VCaP (cell line): ENCODE measurements around the gene SLC6A16.
A peak's percentile ranks its signal among the peaks of the same experiment; 100 is the strongest.
"Not testable (repeated sequence)": the region's sequence is repeated elsewhere in the genome, so short reads cannot be mapped to it uniquely, and the experiment has no call there.

Experiments used
- H3K27ac ChIP-seq: fragments of 450-650 bp; 2 replicates; pipeline ENCODE4 v1.5.1; 2017
- CTCF ChIP-seq: fragments of 450-650 bp; conservative IDR thresholded peaks from 2 replicates; pipeline ENCODE4 v1.5.1; 2017; ENCODE audit warnings: mild to moderate bottlenecking, moderate library complexity

The SLC6A16 gene

GRCh38 chr19:49287141-49287770 lies 37.7 kb downstream of the SLC6A16 start:
- no peak for TF ChIP-seq CTCF
- no peak overlapping the region for H3K27ac ChIP-seq

DNA sequence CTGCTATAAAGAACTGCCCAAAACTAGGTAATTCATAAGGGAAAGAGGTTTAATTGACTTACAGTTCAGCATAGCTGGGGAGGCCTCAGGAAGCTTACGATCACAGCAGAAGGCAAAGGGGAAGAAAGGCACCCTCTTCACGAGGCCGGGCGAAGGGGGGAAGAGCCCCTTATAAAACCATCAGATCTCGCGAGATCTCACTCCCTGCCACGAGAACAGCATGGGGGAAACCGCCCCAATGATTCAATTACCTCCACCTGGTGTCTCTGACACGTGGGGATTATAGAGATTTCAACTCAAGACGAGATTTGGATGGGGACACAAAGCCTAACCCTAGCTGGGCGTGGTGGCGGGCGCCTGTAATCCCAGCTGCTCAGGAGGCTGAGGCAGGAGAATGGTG lies 42.8 kb downstream of the SLC6A16 start:
- no peak overlapping the region for H3K27ac ChIP-seq
- TF ChIP-seq CTCF = no peak

DNA sequence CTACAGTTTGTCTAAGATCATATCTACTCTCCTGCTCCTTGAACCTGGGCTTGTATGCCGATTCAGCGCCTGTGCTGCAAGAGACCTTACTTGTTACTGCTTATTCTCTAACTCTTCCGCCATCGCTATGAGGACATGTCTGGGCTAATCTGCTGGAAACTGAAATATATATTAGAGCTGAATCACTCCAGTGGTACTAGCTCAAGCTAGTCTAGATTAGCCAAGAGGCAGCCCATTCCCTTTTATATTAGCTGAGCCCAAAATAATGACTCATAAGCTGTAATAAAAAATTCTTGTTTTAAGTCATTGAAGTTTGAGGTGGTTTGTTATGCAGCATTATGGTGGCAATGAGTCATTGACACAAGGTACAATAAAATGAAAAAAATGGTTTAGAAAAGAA lies 52.8 kb downstream of the SLC6A16 start:
- TF ChIP-seq CTCF = no peak
- H3K27ac ChIP-seq = no peak overlapping the region

- no peak for TF ChIP-seq CTCF
- H3K27ac ChIP-seq = no peak overlapping the region
These were observed 53.8 kb downstream of the SLC6A16 start for GRCh38 chr19:49271080-49271753.

- not testable (repeated sequence) for H3K27ac ChIP-seq
- peak; percentile 76 for TF ChIP-seq CTCF
These were observed 58.6 kb downstream of the SLC6A16 start for GRCh38 chr19:49266409-49266808.

GRCh38 chr19:49264258-49264657 lies 60.7 kb downstream of the SLC6A16 start:
- TF ChIP-seq CTCF = no peak
- H3K27ac ChIP-seq = no peak overlapping the region

DNA sequence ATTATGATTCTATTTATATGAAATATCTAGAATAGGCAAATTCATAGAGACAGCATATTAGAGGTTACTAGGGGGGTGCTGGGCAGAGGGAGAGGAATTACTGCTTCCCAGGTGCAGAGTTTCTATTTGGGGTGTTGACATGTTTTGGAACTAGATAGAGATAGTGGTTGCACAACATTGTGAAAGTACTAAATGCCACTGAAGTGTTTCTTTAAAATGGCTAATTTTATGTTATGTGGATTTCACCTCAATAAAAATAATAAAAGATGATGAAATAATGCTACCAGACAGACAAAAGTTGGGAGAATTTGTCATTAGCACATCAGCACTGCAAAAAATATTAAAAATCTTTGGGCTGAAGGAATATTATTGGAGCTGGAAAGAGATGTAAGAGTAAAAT lies 63.4 kb downstream of the SLC6A16 start:
- H3K27ac ChIP-seq = no peak overlapping the region
- no peak for TF ChIP-seq CTCF
